Neural cell (in vitro differentiated cells): ENCODE results near the gene SMPDL3A. TPM values are rescaled to one million over a fixed set of nuclear protein-coding genes. Genes with fewer than 3 reads are reported as not detected.
A peak's percentile ranks its signal among the peaks of the same experiment; 100 is the strongest.

Experiments used
- H2AFZ ChIP-seq: fragments of 200-600, 300-800 bp; sonication (generic), shearing (Covaris generic); 2 replicates; pipeline ENCODE4 v1.6.0; 2014; ENCODE audit warnings: low read depth, mild to moderate bottlenecking, antibody characterized with exemption, low read length, moderate library complexity
- H3F3A ChIP-seq: fragments of 200-600 bp; shearing (Covaris generic); 2 replicates; pipeline ENCODE4 v1.6.1; 2016; ENCODE audit warnings: mild to moderate bottlenecking, moderate library complexity, mixed read lengths, antibody characterized with exemption, low read length; ENCODE audit not compliant: insufficient read depth, poor library complexity, severe bottlenecking
- H3K27ac ChIP-seq: fragments of 200-600, 300-800 bp; sonication (generic), shearing (Covaris generic); 2 replicates; pipeline ENCODE4 v1.5.1; 2014; ENCODE audit warnings: mild to moderate bottlenecking, low read length, moderate library complexity
- H3K27me3 ChIP-seq: fragments of 300-800, 200-600 bp; sonication (generic), shearing (Covaris generic); 2 replicates; pipeline ENCODE4 v1.6.0; 2014; ENCODE audit warnings: mild to moderate bottlenecking, low read depth, low read length, moderate library complexity; ENCODE audit not compliant: insufficient read depth
- H3K36me3 ChIP-seq: fragments of 300-800, 200-600 bp; sonication (generic), shearing (Covaris generic); 2 replicates; pipeline ENCODE4 v1.5.1; 2014; ENCODE audit warnings: mild to moderate bottlenecking, antibody characterized with exemption, low read length, moderate library complexity; ENCODE audit not compliant: insufficient read depth
- H3K4me2 ChIP-seq: fragments of 300-800, 200-600 bp; sonication (generic), shearing (Covaris generic); 2 replicates; pipeline ENCODE4 v1.6.0; 2014; ENCODE audit warnings: mild to moderate bottlenecking, low read length
- H3K4me3 ChIP-seq: fragments of 300-800, 200-600 bp; sonication (generic), shearing (Covaris generic); 2 replicates; pipeline ENCODE4 v1.5.1; 2014; ENCODE audit warnings: mild to moderate bottlenecking, low read length, moderate library complexity
- H3K79me2 ChIP-seq: fragments of 200-600 bp; shearing (Covaris generic); replicated peaks from 2 replicates; pipeline ENCODE4 v1.6.0; 2014; ENCODE audit warnings: mild to moderate bottlenecking, low read length, moderate library complexity; ENCODE audit not compliant: insufficient read depth
- H3K9ac ChIP-seq: fragments of 300-800, 200-600 bp; sonication (generic), shearing (Covaris generic); 2 replicates; pipeline ENCODE4 v1.6.1; 2016; ENCODE audit warnings: mild to moderate bottlenecking, low read length, mixed read lengths
- H3K9me2 ChIP-seq: fragments of 200-600 bp; shearing (Covaris generic); 2 replicates; pipeline ENCODE4 v1.6.1; 2016; ENCODE audit warnings: mild to moderate bottlenecking, low read length, mixed read lengths; ENCODE audit not compliant: insufficient read depth
- H3K9me3 ChIP-seq: fragments of 200-600, 300-800 bp; sonication (generic), shearing (Covaris generic); 2 replicates; pipeline ENCODE4 v1.6.1; 2016; ENCODE audit warnings: mild to moderate bottlenecking, mixed run types, low read length, moderate library complexity, mixed read lengths
- H4K20me1 ChIP-seq: fragments of 200-600 bp; shearing (Covaris generic); 2 replicates; pipeline ENCODE4 v1.6.1; 2016; ENCODE audit warnings: mild to moderate bottlenecking, mixed run types; ENCODE audit not compliant: insufficient read depth
- EP300 ChIP-seq: fragments of 450-650 bp; conservative IDR thresholded peaks from 2 replicates; pipeline ENCODE4 v1.6.1; 2014; ENCODE audit warnings: antibody characterized with exemption, mild to moderate bottlenecking, moderate library complexity; ENCODE audit not compliant: poor library complexity, severe bottlenecking
- EZH2 ChIP-seq: fragments of 200-600, 300-800 bp; shearing (Covaris generic), sonication (generic); IDR thresholded peaks from 2 replicates; pipeline ENCODE4 v1.6.1; 2014; ENCODE audit warnings: antibody characterized with exemption, low read length, borderline replicate concordance, mild to moderate bottlenecking; ENCODE audit not compliant: insufficient read depth, poor library complexity, severe bottlenecking
- MXI1 ChIP-seq: fragments of 450-650 bp; conservative IDR thresholded peaks from 2 replicates; pipeline ENCODE4 v1.6.1; 2014; ENCODE audit warnings: antibody characterized with exemption, mild to moderate bottlenecking; ENCODE audit not compliant: poor library complexity, severe bottlenecking
- POLR2AphosphoS5 ChIP-seq: IDR thresholded peaks from 2 replicates; pipeline ENCODE4 v1.6.1; 2012
- RAD21 ChIP-seq: fragments of 450-650 bp; conservative IDR thresholded peaks from 2 replicates; pipeline ENCODE4 v1.6.1; 2014; ENCODE audit warnings: antibody characterized with exemption, mild to moderate bottlenecking, moderate library complexity
- SMC3 ChIP-seq: fragments of 450-650 bp; conservative IDR thresholded peaks from 2 replicates; pipeline ENCODE4 v1.6.1; 2014; ENCODE audit warnings: antibody characterized with exemption, mild to moderate bottlenecking, moderate library complexity; ENCODE audit not compliant: poor library complexity
- TAF1 ChIP-seq: IDR thresholded peaks from 2 replicates; pipeline ENCODE4 v1.6.1; 2012; ENCODE audit warnings: low read depth
- polyA plus RNA-seq: library from polyadenylated mRNA; depleted of rRNA; stranded (reverse); fragments of >200 nt; gene quantifications from 2 replicates; pipeline ENCODE4 v1.2.3, GENCODE V29; 2014
- TF ChIP-seq, protein P1 (sequence below): fragments of 450-650 bp; IDR thresholded peaks from 2 replicates; pipeline ENCODE4 v1.5.1; 2014; ENCODE audit warnings: antibody characterized with exemption, mild to moderate bottlenecking, moderate library complexity; ENCODE audit not compliant: poor library complexity, severe bottlenecking
- TF ChIP-seq, protein P2 (sequence below): IDR thresholded peaks from 2 replicates; pipeline ENCODE4 v1.6.1; 2012; ENCODE audit warnings: borderline replicate concordance

Gene SMPDL3A
- polyA plus RNA-seq, 1 donor from 2014 or later, result 8.2 TPM

DNA sequence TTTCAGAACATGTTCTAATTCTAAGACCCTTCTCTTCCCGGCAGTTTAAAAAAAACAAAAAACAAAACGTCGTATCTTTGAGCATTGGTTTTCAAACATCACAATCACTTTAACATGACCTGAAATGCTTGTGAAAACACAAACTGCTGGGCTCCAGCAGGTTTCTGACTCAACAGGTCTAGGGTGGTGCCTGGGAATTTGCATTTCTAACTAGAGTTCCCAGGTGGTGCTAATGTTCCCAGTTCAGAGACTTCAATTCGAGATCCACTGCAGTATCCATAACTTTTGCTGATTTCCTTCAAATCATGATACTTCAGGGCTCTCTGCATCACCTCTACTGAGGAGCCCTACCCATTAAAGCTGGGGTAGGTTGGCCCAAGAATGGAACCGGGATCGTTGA, 850 bp upstream of the SMPDL3A start:
- H3K9ac ChIP-seq, result peak overlapping the region; percentile 77
- H3K9me2 ChIP-seq, result no peaks in the 10 kb centered on the region
- H3K9me3 ChIP-seq, result no peaks in the 10 kb centered on the region
- H3K27me3 ChIP-seq, result no peaks in the 10 kb centered on the region
- no peaks in the 10 kb centered on the region for H4K20me1 ChIP-seq
- peak overlapping the region; percentile 90 for H3K4me3 ChIP-seq
- H3F3A ChIP-seq, result no peaks in the 10 kb centered on the region
- H2AFZ ChIP-seq, result no peak overlapping the region
- peak overlapping the region; percentile 27 for H3K4me2 ChIP-seq
- TF ChIP-seq SMC3, result no peak
- H3K79me2 ChIP-seq, result peaks cover 3% of the 10 kb centered on the region
- no peaks in the 10 kb centered on the region for H3K36me3 ChIP-seq
- H3K27ac ChIP-seq, result no peak overlapping the region

GRCh38 chr6:122788663-122789181, 336 bp upstream of the SMPDL3A start:
- Histone ChIP-seq H3K27ac (peak overlapping the region; percentile 75), H3K4me3 (peak overlapping the region; percentile 90), H3K9me3 (no peaks in the 10 kb centered on the region), H3K4me2 (peak overlapping the region; percentile 27), H3K79me2 (peaks cover 3% of the 10 kb centered on the region), H3K27me3 (no peaks in the 10 kb centered on the region), H2AFZ (peak overlapping the region; percentile 84), H4K20me1 (no peaks in the 10 kb centered on the region), H3K36me3 (no peaks in the 10 kb centered on the region), H3F3A (no peaks in the 10 kb centered on the region), H3K9me2 (no peaks in the 10 kb centered on the region), H3K9ac (peak overlapping the region; percentile 77)
- TF ChIP-seq EP300 (no peak), TAF1 (no peak), EZH2 (no peak), MXI1 (no peak)

DNA sequence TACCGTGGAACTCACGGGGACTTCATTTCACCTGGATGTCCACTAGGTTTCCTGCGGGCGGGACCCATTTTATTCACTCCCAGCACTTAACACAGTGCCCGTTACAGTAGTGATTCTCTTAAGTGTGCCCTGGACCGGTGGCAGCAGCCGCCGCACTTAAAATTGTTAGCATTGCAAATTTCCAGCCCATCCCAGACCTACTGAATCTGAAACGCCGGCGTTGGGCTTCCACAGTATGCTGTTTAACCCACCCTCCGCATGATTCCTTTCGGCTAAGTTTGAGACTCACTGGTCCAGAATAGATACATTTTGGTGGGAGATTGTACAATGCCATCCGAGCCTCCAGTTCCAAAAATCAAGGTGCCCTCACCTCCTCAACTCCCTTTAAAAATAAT, 967 bp downstream of the SMPDL3A start:
- TF ChIP-seq EZH2 (no peak), EP300 (no peak), SMC3 (no peak), MXI1 (no peak), TAF1 (no peak), RAD21 (no peak), POLR2AphosphoS5 (no peak)
- TF ChIP-seq, protein P1, sequence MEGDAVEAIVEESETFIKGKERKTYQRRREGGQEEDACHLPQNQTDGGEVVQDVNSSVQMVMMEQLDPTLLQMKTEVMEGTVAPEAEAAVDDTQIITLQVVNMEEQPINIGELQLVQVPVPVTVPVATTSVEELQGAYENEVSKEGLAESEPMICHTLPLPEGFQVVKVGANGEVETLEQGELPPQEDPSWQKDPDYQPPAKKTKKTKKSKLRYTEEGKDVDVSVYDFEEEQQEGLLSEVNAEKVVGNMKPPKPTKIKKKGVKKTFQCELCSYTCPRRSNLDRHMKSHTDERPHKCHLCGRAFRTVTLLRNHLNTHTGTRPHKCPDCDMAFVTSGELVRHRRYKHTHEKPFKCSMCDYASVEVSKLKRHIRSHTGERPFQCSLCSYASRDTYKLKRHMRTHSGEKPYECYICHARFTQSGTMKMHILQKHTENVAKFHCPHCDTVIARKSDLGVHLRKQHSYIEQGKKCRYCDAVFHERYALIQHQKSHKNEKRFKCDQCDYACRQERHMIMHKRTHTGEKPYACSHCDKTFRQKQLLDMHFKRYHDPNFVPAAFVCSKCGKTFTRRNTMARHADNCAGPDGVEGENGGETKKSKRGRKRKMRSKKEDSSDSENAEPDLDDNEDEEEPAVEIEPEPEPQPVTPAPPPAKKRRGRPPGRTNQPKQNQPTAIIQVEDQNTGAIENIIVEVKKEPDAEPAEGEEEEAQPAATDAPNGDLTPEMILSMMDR, result no peak
- TF ChIP-seq, protein P2, sequence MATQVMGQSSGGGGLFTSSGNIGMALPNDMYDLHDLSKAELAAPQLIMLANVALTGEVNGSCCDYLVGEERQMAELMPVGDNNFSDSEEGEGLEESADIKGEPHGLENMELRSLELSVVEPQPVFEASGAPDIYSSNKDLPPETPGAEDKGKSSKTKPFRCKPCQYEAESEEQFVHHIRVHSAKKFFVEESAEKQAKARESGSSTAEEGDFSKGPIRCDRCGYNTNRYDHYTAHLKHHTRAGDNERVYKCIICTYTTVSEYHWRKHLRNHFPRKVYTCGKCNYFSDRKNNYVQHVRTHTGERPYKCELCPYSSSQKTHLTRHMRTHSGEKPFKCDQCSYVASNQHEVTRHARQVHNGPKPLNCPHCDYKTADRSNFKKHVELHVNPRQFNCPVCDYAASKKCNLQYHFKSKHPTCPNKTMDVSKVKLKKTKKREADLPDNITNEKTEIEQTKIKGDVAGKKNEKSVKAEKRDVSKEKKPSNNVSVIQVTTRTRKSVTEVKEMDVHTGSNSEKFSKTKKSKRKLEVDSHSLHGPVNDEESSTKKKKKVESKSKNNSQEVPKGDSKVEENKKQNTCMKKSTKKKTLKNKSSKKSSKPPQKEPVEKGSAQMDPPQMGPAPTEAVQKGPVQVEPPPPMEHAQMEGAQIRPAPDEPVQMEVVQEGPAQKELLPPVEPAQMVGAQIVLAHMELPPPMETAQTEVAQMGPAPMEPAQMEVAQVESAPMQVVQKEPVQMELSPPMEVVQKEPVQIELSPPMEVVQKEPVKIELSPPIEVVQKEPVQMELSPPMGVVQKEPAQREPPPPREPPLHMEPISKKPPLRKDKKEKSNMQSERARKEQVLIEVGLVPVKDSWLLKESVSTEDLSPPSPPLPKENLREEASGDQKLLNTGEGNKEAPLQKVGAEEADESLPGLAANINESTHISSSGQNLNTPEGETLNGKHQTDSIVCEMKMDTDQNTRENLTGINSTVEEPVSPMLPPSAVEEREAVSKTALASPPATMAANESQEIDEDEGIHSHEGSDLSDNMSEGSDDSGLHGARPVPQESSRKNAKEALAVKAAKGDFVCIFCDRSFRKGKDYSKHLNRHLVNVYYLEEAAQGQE, result no peak
- Histone ChIP-seq H3K36me3 (no peaks in the 10 kb centered on the region), H3K9me3 (no peaks in the 10 kb centered on the region), H3K27me3 (no peaks in the 10 kb centered on the region), H4K20me1 (no peaks in the 10 kb centered on the region), H3K4me3 (peak overlapping the region; percentile 90), H3K9me2 (no peaks in the 10 kb centered on the region), H3F3A (no peaks in the 10 kb centered on the region), H3K79me2 (peaks cover 3% of the 10 kb centered on the region), H3K4me2 (peak overlapping the region; percentile 42), H2AFZ (peak overlapping the region; percentile 84), H3K9ac (peak overlapping the region; percentile 77), H3K27ac (peak overlapping the region; percentile 75)
